Renal cortex interstitium (tissue), 15 donors: Measurements from ENCODE around the gene LRWD1. TPM values are rescaled to one million over a fixed set of nuclear protein-coding genes. Genes with fewer than 3 reads are reported as not detected.
A peak's percentile ranks its signal among the peaks of the same experiment; 100 is the strongest.

Source experiments
- DNase-seq, 11 donors: peaks; one replicate each; pipeline ENCODE4 v3.0.0-alpha.2; 2013; ENCODE audit warnings: low read depth in 9 of 11, low spot score in 4 of 11; ENCODE audit errors: extremely low read depth in 1 of 11
- long read RNA-seq, 16 experiments: transcript quantifications; one replicate each; lab custom pipeline, GENCODE V29; 2026
- polyA plus RNA-seq, 3 donors: library from polyadenylated mRNA; unstranded; fragments of 120-200 nt; gene quantifications; one replicate each; pipeline ENCODE4 v1.2.1, GENCODE V29; 2013; ENCODE audit not compliant: insufficient read length in 3 of 3

LRWD1 gene
- polyA plus RNA-seq, result 10 to 100 TPM; 17.3 to 23.2 (median 21.9) TPM
- long read RNA-seq, donor 1, partial matches to known transcripts, result 154 of 156 reads
- long read RNA-seq, donor 1, other reads (novel, unspliced or antisense), result 0 of 156 reads
- long read RNA-seq, donor 2, partial matches to known transcripts, result 0 of 1 reads
- long read RNA-seq, donor 2, other reads (novel, unspliced or antisense), result 0 of 1 reads
- long read RNA-seq, donor 3, transcript LRWD1-201 (15 exons, 2,215 nt), result major isoform, 6 of 6 reads
- long read RNA-seq, donor 3, partial matches to known transcripts, result 0 of 6 reads
- long read RNA-seq, donor 3, other reads (novel, unspliced or antisense), result 0 of 6 reads
- long read RNA-seq, donor 4, transcript LRWD1-201 (15 exons, 2,215 nt), result major isoform, 5 of 6 reads
- long read RNA-seq, donor 4, partial matches to known transcripts, result 0 of 6 reads
- long read RNA-seq, donor 4, other reads (novel, unspliced or antisense), result 0 of 6 reads
- long read RNA-seq, donor 5, result 0 reads
- long read RNA-seq, donor 6, partial matches to known transcripts, result 6 of 7 reads
- long read RNA-seq, donor 6, other reads (novel, unspliced or antisense), result 0 of 7 reads
- long read RNA-seq, donor 7, partial matches to known transcripts, result 0 of 2 reads
- long read RNA-seq, donor 7, other reads (novel, unspliced or antisense), result 0 of 2 reads
- long read RNA-seq, donor 8, result 0 reads
- long read RNA-seq, donor 9, partial matches to known transcripts, result 5 of 7 reads
- long read RNA-seq, donor 9, other reads (novel, unspliced or antisense), result 0 of 7 reads
- long read RNA-seq, donor 10, partial matches to known transcripts, result 0 of 1 reads
- long read RNA-seq, donor 10, other reads (novel, unspliced or antisense), result 0 of 1 reads
- long read RNA-seq, donor 11, partial matches to known transcripts, result 0 of 2 reads
- long read RNA-seq, donor 11, other reads (novel, unspliced or antisense), result 0 of 2 reads
- long read RNA-seq, donor 12, partial matches to known transcripts, result 0 of 1 reads
- long read RNA-seq, donor 12, other reads (novel, unspliced or antisense), result 0 of 1 reads
- long read RNA-seq, donor 13, result 0 reads
- long read RNA-seq, donor 14, transcript LRWD1-201 (15 exons, 2,215 nt), result major isoform, 8 of 8 reads
- long read RNA-seq, donor 14, partial matches to known transcripts, result 0 of 8 reads
- long read RNA-seq, donor 14, other reads (novel, unspliced or antisense), result 0 of 8 reads
- long read RNA-seq, donor 15, partial matches to known transcripts, result 0 of 1 reads
- long read RNA-seq, donor 15, other reads (novel, unspliced or antisense), result 0 of 1 reads
- long read RNA-seq, donor 16, transcript LRWD1-201 (15 exons, 2,215 nt), result major isoform, 8 of 27 reads
- long read RNA-seq, donor 16, partial matches to known transcripts, result 18 of 27 reads
- long read RNA-seq, donor 16, other reads (novel, unspliced or antisense), result 0 of 27 reads

- DNase-seq, result peak; percentile 72 to 88 (median 84)
Observed at GRCh38 chr7:102464577-102465280, at the start of gene LRWD1, which contains the start of gene ALKBH4. TSS of gene LRWD1 (plus strand) at chr7:102464984. CDS start at chr7:102465081, 97 bp downstream. TSS of gene ALKBH4 (minus strand) at chr7:102464863. CDS start at chr7:102464836, 27 bp downstream.

GRCh38 chr7:102415685-102416225, 49.0 kb upstream of the LRWD1 start:
- no peak for DNase-seq

GRCh38 chr7:102416406-102416805, 48.4 kb upstream of the LRWD1 start:
- DNase-seq, result no peak

GRCh38 chr7:102417105-102417504, 47.7 kb upstream of the LRWD1 start:
- DNase-seq, result no peak

- no peak for DNase-seq
Observed at GRCh38 chr7:102418592-102418991, 46.2 kb upstream of the LRWD1 start.

- DNase-seq, result no peak
Observed at GRCh38 chr7:102421706-102422240, 43.0 kb upstream of the LRWD1 start.

GRCh38 chr7:102424129-102424551, 40.6 kb upstream of the LRWD1 start:
- DNase-seq, result peak in 2 of 11 donors; percentile 28 to 47

GRCh38 chr7:102424787-102425218, 40.0 kb upstream of the LRWD1 start:
- no peak for DNase-seq

- DNase-seq, result no peak
Observed at GRCh38 chr7:102425639-102426267, 39.0 kb upstream of the LRWD1 start.

- no peak for DNase-seq
Observed at GRCh38 chr7:102426268-102427018, 38.3 kb upstream of the LRWD1 start.

- no peak for DNase-seq
Observed at GRCh38 chr7:102427019-102427405, 37.8 kb upstream of the LRWD1 start.

- no peak for DNase-seq
Observed at GRCh38 chr7:102429141-102429899, 35.5 kb upstream of the LRWD1 start.

GRCh38 chr7:102431617-102432298, 33.0 kb upstream of the LRWD1 start:
- DNase-seq, result no peak

- peak in 1 of 11 donors; percentile 23 for DNase-seq
Observed at GRCh38 chr7:102432442-102433218, 32.2 kb upstream of the LRWD1 start.
